Endothelial cell (in vitro differentiated cells): Measurements from ENCODE around the gene BHLHA15. TPM values are rescaled to one million over a fixed set of nuclear protein-coding genes. Genes with fewer than 3 reads are reported as not detected.

ENCODE experiments used
- DNase-seq: peaks from one replicate; pipeline ENCODE4 v3.0.0; 2021; ENCODE audit warnings: low spot score
- H3K27ac Mint-ChIP-seq: one replicate; pipeline ENCODE4 v1.8.0; 2021; ENCODE audit warnings: mixed read lengths, inconsistent platforms; ENCODE audit not compliant: unreplicated experiment
- H3K27me3 Mint-ChIP-seq: one replicate; pipeline ENCODE4 v1.8.0; 2021; ENCODE audit warnings: mild to moderate bottlenecking, moderate library complexity, mixed read lengths, inconsistent platforms; ENCODE audit not compliant: unreplicated experiment
- H3K36me3 Mint-ChIP-seq: one replicate; pipeline ENCODE4 v1.8.0; 2021; ENCODE audit warnings: mild to moderate bottlenecking, low read depth, mixed read lengths, inconsistent platforms; ENCODE audit not compliant: unreplicated experiment
- H3K4me1 Mint-ChIP-seq: one replicate; pipeline ENCODE4 v1.8.0; 2021; ENCODE audit warnings: mild to moderate bottlenecking, mixed read lengths, inconsistent platforms; ENCODE audit not compliant: unreplicated experiment
- H3K4me3 Mint-ChIP-seq: one replicate; pipeline ENCODE4 v1.8.0; 2021; ENCODE audit warnings: mild to moderate bottlenecking, mixed read lengths, inconsistent platforms; ENCODE audit not compliant: unreplicated experiment
- H3K9me3 Mint-ChIP-seq: one replicate; pipeline ENCODE4 v1.8.0; 2021; ENCODE audit warnings: mixed read lengths, inconsistent platforms; ENCODE audit not compliant: unreplicated experiment
- CTCF ChIP-seq: fragments of 200-600 bp; sonication (generic); IDR thresholded peaks from one replicate; pipeline ENCODE4 v1.5.0; 2021; ENCODE audit warnings: antibody characterized with exemption; ENCODE audit not compliant: unreplicated experiment
- total RNA-seq: library from RNA; stranded (reverse); fragmentation: NEBNext Ultra II Directional; extraction: Animal tissue kit (Norgen Biotek cat#: 25700); gene quantifications from one replicate; pipeline ENCODE4 v1.2.1, GENCODE V29; 2021; ENCODE audit not compliant: unreplicated experiment

BHLHA15 gene
- total RNA-seq, 1 donor from 2014 or later = 1.2 TPM

GRCh38 chr7:98192781-98193457 is 18.3 kb upstream of the BHLHA15 start:
- Mint-ChIP-seq H3K27ac (no peak overlapping the region), H3K36me3 (peaks cover 40% of the 10 kb centered on the region), H3K4me1 (peaks cover 13% of the 10 kb centered on the region), H3K9me3 (no peaks in the 10 kb centered on the region), H3K4me3 (no peak overlapping the region), H3K27me3 (peaks cover 2% of the 10 kb centered on the region)
- DNase-seq = no peak
- TF ChIP-seq CTCF = no peak

DNA sequence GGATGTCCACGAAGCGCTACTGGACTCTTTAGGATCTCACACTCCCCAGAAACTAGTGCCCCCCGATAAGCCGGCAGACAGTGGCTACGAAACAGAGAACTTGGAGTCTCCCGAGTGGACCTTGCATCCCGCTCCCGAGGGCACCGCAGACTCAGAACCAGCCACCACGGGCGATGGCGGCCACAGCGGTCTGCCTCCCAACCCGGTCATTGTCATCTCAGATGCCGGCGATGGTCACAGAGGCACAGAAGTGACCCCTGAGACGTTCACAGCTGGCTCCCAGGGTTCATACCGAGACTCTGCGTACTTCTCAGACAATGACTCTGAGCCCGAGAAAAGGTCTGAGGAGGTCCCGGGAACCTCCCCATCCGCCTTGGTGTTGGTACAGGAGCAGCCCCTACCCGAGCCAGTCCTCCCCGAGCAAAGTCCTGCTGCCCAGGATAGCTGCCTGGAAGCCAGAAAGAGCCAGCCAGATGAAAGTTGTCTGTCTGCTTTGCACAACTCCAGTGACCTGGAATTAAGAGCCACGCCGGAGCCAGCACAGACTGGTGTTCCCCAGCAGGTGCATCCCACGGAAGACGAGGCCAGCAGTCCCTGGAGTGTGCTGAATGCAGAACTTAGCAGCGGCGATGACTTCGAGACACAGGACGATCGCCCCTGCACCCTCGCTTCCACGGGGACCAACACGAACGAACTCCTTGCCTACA is 17.6 kb upstream of the BHLHA15 start:
- H3K27ac Mint-ChIP-seq = no peak overlapping the region
- no peak for TF ChIP-seq CTCF
- H3K9me3 Mint-ChIP-seq = no peaks in the 10 kb centered on the region
- DNase-seq = no peak
- H3K36me3 Mint-ChIP-seq = peaks cover 36% of the 10 kb centered on the region
- peaks cover 13% of the 10 kb centered on the region for H3K4me1 Mint-ChIP-seq
- H3K4me3 Mint-ChIP-seq = no peak overlapping the region
- H3K27me3 Mint-ChIP-seq = peaks cover 2% of the 10 kb centered on the region

GRCh38 chr7:98194186-98194585 is 17.1 kb upstream of the BHLHA15 start:
- DNase-seq = no peak
- no peak for TF ChIP-seq CTCF
- Mint-ChIP-seq H3K4me3 (peak overlapping the region; percentile 47), H3K27me3 (peaks cover 2% of the 10 kb centered on the region), H3K9me3 (no peaks in the 10 kb centered on the region), H3K36me3 (peaks cover 31% of the 10 kb centered on the region), H3K27ac (no peak overlapping the region), H3K4me1 (peaks cover 7% of the 10 kb centered on the region)

- no peak overlapping the region for H3K27ac Mint-ChIP-seq
- H3K4me3 Mint-ChIP-seq = peak overlapping the region; percentile 47
- peaks cover 2% of the 10 kb centered on the region for H3K27me3 Mint-ChIP-seq
- peaks cover under 1% of the 10 kb centered on the region for H3K4me1 Mint-ChIP-seq
- no peak for TF ChIP-seq CTCF
- peaks cover 24% of the 10 kb centered on the region for H3K36me3 Mint-ChIP-seq
- no peaks in the 10 kb centered on the region for H3K9me3 Mint-ChIP-seq
- DNase-seq = no peak
Measured at GRCh38 chr7:98194672-98195457, 16.4 kb upstream of the BHLHA15 start.
